SK-N-SH treated with all-trans-retinoic acid at 6 μM for 48 hours (cell line): Measurements from ENCODE around the gene MED26.

Experiments used
- BACH2 ChIP-seq: fragments of 250-450 bp; sonication (Bioruptor Pico); IDR thresholded peaks from 2 replicates; pipeline ENCODE4 v1.9.0; 2021; ENCODE audit warnings: mild to moderate bottlenecking, borderline replicate concordance
- ESRRG ChIP-seq: fragments of 250-450 bp; sonication (Bioruptor Pico); IDR thresholded peaks from 2 replicates; pipeline ENCODE4 v1.6.1; 2021; ENCODE audit warnings: mild to moderate bottlenecking
- PATZ1 ChIP-seq: fragments of 250-450 bp; sonication (Bioruptor Pico); IDR thresholded peaks from 2 replicates; pipeline ENCODE4 v1.8.0; 2020; ENCODE audit warnings: mild to moderate bottlenecking, moderate library complexity, borderline replicate concordance
- PPARA ChIP-seq: fragments of 250-450 bp; sonication (Bioruptor Pico); IDR thresholded peaks from 2 replicates; pipeline ENCODE4 v1.5.0; 2020; ENCODE audit warnings: mild to moderate bottlenecking, borderline replicate concordance
- RARB ChIP-seq: fragments of 250-450 bp; sonication (Bioruptor Pico); IDR thresholded peaks from 2 replicates; pipeline ENCODE4 v1.8.0; 2021; ENCODE audit warnings: mild to moderate bottlenecking, moderate library complexity
- SNAI2 ChIP-seq: fragments of 250-450 bp; sonication (Bioruptor Pico); IDR thresholded peaks from 2 replicates; pipeline ENCODE4 v1.5.0; 2020; ENCODE audit warnings: mild to moderate bottlenecking, moderate library complexity
- TCF4 ChIP-seq: fragments of 250-450 bp; sonication (Bioruptor Pico); IDR thresholded peaks from 2 replicates; pipeline ENCODE4 v1.8.0; 2021; ENCODE audit warnings: mild to moderate bottlenecking, moderate library complexity, borderline replicate concordance
- ZFP3 ChIP-seq: fragments of 250-450 bp; sonication (Bioruptor Pico); IDR thresholded peaks from 2 replicates; pipeline ENCODE4 v1.5.0; 2020; ENCODE audit warnings: mild to moderate bottlenecking, moderate library complexity
- ZFP30 ChIP-seq: fragments of 450-650 bp; formaldehyde crosslinking; IDR thresholded peaks from 2 replicates; pipeline ENCODE4 v1.5.0; 2022; ENCODE audit warnings: mild to moderate bottlenecking, moderate library complexity
- ZNF565 ChIP-seq: fragments of 450-650 bp; formaldehyde crosslinking; conservative IDR thresholded peaks from 2 replicates; pipeline ENCODE4 v1.5.0; 2020; ENCODE audit warnings: low read depth, mild to moderate bottlenecking, moderate library complexity
- ZNF70 ChIP-seq: fragments of 450-650 bp; formaldehyde crosslinking; IDR thresholded peaks from 2 replicates; pipeline ENCODE4 v1.5.0; 2020; ENCODE audit warnings: mild to moderate bottlenecking, moderate library complexity
- ZNF8 ChIP-seq: fragments of 450-650 bp; formaldehyde crosslinking; IDR thresholded peaks from 2 replicates; pipeline ENCODE4 v1.5.0; 2020; ENCODE audit warnings: mild to moderate bottlenecking, moderate library complexity
- TF ChIP-seq, protein P1 (sequence below): fragments of 250-450 bp; sonication (Bioruptor Pico); IDR thresholded peaks from 2 replicates; pipeline ENCODE4 v1.5.1; 2021; ENCODE audit warnings: mild to moderate bottlenecking, moderate library complexity
- TF ChIP-seq, protein P2 (sequence below): fragments of 250-450 bp; sonication (Bioruptor Pico); IDR thresholded peaks from 2 replicates; pipeline ENCODE4 v1.5.0; 2020; ENCODE audit warnings: mild to moderate bottlenecking, moderate library complexity

- TF ChIP-seq, protein P1, sequence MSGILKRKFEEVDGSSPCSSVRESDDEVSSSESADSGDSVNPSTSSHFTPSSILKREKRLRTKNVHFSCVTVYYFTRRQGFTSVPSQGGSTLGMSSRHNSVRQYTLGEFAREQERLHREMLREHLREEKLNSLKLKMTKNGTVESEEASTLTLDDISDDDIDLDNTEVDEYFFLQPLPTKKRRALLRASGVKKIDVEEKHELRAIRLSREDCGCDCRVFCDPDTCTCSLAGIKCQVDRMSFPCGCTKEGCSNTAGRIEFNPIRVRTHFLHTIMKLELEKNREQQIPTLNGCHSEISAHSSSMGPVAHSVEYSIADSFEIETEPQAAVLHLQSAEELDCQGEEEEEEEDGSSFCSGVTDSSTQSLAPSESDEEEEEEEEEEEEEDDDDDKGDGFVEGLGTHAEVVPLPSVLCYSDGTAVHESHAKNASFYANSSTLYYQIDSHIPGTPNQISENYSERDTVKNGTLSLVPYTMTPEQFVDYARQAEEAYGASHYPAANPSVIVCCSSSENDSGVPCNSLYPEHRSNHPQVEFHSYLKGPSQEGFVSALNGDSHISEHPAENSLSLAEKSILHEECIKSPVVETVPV: no peak
- TF ChIP-seq SNAI2 (no peak), ESRRG (CRISPR knock-in tag) (no peak), BACH2 (no peak), ZFP30 (CRISPR knock-in tag) (no peak), PPARA (no peak), TCF4 (CRISPR knock-in tag) (no peak), RARB (no peak), ZNF70 (no peak), PATZ1 (CRISPR knock-in tag) (no peak), ZNF8 (CRISPR knock-in tag) (no peak), ZNF565 (CRISPR knock-in tag) (no peak), ZFP3 (CRISPR knock-in tag) (no peak)
- TF ChIP-seq, protein P2, sequence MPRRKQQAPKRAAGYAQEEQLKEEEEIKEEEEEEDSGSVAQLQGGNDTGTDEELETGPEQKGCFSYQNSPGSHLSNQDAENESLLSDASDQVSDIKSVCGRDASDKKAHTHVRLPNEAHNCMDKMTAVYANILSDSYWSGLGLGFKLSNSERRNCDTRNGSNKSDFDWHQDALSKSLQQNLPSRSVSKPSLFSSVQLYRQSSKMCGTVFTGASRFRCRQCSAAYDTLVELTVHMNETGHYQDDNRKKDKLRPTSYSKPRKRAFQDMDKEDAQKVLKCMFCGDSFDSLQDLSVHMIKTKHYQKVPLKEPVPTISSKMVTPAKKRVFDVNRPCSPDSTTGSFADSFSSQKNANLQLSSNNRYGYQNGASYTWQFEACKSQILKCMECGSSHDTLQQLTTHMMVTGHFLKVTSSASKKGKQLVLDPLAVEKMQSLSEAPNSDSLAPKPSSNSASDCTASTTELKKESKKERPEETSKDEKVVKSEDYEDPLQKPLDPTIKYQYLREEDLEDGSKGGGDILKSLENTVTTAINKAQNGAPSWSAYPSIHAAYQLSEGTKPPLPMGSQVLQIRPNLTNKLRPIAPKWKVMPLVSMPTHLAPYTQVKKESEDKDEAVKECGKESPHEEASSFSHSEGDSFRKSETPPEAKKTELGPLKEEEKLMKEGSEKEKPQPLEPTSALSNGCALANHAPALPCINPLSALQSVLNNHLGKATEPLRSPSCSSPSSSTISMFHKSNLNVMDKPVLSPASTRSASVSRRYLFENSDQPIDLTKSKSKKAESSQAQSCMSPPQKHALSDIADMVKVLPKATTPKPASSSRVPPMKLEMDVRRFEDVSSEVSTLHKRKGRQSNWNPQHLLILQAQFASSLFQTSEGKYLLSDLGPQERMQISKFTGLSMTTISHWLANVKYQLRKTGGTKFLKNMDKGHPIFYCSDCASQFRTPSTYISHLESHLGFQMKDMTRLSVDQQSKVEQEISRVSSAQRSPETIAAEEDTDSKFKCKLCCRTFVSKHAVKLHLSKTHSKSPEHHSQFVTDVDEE: no peak
Measured at GRCh38 chr19:16540948-16541347, 87.1 kb downstream of the MED26 start.
